ENCODE results near the gene LPP.

GRCh38 chr3:188503647-188504046, 349.7 kb downstream of the LPP start:
- TF ChIP-seq TAL1 (IDR thresholded peaks at IDR 0.05) (no peak), POLR2A (conservative IDR thresholded peaks at IDR 0.05) (no peak), JUND (IDR thresholded peaks at IDR 0.05; ENCODE audit: borderline replicate concordance, low read depth, low read length) (no peak), JUND (tag; IDR thresholded peaks at IDR 0.05; ENCODE audit: borderline replicate concordance, low read depth, low read length) (no peak), CREB1 (IDR thresholded peaks at IDR 0.05) (no peak), CREB1 (CRISPR knock-in tag; IDR thresholded peaks at IDR 0.05) (no peak), RFX5 (IDR thresholded peaks at IDR 0.05; ENCODE audit: low read depth, low read length) (no peak), HOXB6 (CRISPR knock-in tag; IDR thresholded peaks at IDR 0.05; ENCODE audit: borderline replicate concordance) (no peak), PRDM10 (IDR thresholded peaks at IDR 0.05; ENCODE audit: partially characterized antibody) (no peak), KLF6 (CRISPR knock-in tag; IDR thresholded peaks at IDR 0.05; ENCODE audit: borderline replicate concordance) (no peak), SIRT6 (IDR thresholded peaks at IDR 0.05; ENCODE audit: low read depth, low read length) (no peak), C11orf30 (IDR thresholded peaks at IDR 0.05; ENCODE audit: low read depth) (no peak), GTF2F1 (IDR thresholded peaks at IDR 0.05; ENCODE audit: low read depth, low read length) (no peak), L3MBTL2 (IDR thresholded peaks at IDR 0.05) (no peak), NONO (IDR thresholded peaks at IDR 0.05; ENCODE audit: low read depth in 2 of 2, low read length in 1 of 2) (no peak), LEF1 (IDR thresholded peaks at IDR 0.05) (no peak)

Measured in K562 (cell line).